ENCODE measurements around the gene OCSTAMP.

The OCSTAMP gene

DNA sequence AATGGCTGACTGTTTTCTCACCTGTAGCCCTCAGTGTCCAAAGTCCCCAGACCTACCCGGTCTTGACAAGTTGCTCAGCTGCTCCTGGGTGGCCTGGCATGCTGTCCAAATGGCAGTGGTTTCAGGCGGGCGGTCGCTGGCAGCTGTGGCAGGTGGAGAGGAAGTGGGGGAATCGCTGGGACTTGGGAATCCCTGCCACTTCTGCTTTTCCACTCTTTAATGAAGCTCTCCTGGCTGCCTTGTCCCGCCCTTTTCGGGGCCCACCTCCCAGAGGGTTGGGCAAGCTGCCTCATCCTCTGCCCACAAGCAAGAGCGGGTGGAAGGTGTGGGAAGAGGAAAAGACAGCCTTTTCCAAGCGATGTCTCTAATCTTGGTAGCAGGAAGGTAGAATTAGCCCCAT, at the start of gene OCSTAMP:
Gene OCSTAMP, minus strand, starts transcription at position 194 of the 400 bp plus-strand sequence. Its CDS starts 94 bp downstream, at position 100.
- no peak for DNase-seq (ENCODE audit: low read depth)

- no peak for DNase-seq (ENCODE audit: low read depth)
Measured at GRCh38 chr20:46599227-46599987, 49.0 kb upstream of the OCSTAMP start.

- DNase-seq (ENCODE audit: low read depth): no peak
Measured at GRCh38 chr20:46595933-46596332, 45.5 kb upstream of the OCSTAMP start.

DNA sequence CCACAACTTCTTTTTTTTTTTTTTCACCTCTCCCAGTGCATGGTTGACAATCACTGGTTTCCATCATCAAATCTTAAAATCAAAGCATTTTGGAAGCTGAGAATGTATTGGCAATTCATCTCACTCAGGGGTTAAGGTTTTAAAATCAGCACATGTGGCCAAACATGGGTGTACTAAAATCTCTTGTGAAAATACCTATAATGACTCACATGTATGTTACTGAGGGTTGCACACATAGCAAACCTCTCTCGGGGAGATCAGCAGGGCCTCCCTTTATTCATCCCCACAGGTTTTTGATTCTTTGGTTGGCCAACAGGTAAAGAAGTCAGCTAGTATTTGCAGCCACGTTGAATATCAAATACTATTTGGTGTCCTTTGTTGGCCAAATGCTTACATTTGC, 44.3 kb upstream of the OCSTAMP start:
- no peak for DNase-seq (ENCODE audit: low read depth)

DNA sequence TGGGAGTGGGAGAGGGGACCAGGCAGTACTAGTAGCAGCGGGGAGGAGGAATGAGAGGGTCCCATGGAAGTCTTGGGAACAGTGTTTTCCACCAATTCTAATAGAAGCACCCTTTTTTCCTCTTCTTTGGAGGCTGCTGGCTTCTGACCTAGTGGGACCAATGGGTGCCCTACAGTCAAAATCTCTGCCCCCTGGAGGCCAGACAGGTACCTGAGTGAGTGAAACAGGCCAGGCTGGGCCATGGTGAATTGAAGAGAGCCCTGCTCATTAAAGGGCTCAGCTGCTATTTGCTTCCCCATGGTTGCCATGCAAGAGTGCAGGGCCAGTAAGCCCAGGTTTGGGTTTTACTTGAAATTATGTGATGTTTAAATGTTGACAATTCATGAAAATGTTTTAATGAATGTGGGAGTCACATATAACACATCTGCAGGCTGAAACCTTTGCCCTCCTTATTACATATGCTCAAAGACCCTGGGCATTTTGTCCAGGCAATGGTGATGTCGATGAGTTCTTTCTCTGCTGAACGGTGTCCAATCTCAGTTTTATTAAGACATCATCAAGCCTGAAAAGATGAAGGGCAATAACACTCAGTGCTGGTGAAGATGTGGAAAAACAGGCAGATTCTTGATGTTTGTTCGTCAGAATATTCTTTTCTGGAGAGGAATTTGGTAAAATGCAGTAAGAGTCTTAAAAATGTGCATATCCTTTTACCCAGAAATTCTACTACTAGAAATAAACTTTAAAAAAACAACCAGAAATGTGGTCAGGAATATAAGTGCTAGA, 42.3 kb upstream of the OCSTAMP start:
- DNase-seq (ENCODE audit: low read depth): no peak

DNA sequence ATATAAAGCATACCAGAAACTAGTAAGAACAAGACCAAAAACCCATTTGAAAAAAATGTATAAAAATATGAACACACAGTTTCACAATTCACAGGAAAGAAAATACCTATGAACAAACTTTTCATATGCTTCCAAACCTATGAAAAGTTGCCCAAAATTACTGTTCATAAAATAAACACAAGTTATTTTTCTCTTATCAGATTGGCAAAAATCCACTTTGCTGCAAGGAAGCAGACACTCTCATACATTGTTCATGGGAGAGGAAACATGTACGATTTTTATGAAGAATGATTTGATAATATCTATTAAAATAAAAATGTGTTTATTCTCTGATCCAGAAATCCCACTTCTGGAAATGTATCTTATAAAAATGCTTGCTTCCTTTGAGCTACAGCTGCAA, 40.0 kb upstream of the OCSTAMP start:
- no peak for DNase-seq (ENCODE audit: low read depth)

DNA sequence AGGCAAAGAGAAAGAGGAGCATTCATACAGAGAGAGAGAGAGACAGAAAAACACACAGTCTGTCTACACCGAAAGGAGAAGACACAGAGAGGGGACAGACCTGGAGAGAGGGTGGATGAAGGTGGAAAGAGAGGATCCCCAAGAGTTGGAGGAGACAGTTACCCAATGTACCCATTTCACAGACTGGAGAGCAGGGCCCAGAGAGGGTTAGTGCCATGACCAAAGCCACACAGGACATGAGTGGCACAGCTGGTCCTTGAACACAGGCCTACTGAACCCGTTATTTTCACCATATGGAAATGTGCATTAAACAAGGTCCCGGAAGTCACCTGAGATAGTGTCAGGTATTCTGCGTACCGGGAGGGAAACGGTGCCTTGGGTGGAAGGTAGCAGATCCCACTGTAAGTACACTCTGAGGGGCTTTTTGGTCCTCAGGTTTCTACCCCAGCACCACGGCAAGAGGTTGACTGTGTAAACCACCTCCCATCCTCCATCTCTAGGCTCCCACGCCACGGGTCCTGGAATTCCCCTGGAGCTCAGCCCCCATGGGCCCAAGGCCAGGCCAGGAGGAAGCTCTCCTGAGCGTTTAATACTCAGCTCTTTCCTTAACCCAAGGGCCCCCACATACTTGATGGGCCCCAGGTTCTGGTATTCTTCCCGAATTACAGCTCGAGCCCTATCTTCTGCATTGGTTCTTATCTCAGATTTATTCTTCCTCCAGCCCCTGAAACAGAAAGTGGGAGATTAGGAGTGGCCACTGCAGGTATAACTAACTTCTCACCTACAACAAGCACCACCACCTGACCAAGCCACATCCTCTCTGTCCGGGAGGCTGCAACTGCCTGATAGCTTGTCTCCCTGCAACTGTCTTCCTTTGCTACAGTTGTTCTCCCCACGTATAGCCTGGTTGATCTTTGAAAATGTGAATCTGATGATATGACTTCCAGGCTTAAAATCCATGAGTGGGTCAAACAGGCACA, 38.4 kb upstream of the OCSTAMP start:
- DNase-seq (ENCODE audit: low read depth): no peak

DNA sequence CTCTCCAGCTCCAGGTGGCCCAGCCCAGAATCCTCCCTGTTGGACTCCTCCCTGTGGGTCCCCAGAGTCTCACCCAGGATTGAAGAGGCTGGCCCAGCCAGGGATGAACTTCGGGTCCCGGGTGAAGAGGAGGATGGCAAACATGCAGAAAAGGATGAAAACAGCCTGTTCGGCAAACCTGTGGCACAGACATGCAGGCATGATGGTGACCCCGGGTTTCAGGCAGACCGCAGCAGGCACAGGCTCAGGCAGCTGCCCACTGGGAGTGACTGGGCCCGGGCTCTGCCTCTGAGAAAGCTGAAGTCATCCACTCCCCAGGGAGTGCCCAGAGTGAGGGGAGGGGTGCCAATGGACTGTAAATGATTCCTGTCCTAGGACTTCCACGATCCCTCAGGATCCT, 37.5 kb upstream of the OCSTAMP start:
- DNase-seq (ENCODE audit: low read depth): no peak

- no peak for DNase-seq (ENCODE audit: low read depth)
Measured at GRCh38 chr20:46586724-46587123, 36.3 kb upstream of the OCSTAMP start.

GRCh38 chr20:46584508-46584907, 34.1 kb upstream of the OCSTAMP start:
- no peak for DNase-seq (ENCODE audit: low read depth)

GRCh38 chr20:46583411-46584214, 33.2 kb upstream of the OCSTAMP start:
- no peak for DNase-seq (ENCODE audit: low read depth)

DNA sequence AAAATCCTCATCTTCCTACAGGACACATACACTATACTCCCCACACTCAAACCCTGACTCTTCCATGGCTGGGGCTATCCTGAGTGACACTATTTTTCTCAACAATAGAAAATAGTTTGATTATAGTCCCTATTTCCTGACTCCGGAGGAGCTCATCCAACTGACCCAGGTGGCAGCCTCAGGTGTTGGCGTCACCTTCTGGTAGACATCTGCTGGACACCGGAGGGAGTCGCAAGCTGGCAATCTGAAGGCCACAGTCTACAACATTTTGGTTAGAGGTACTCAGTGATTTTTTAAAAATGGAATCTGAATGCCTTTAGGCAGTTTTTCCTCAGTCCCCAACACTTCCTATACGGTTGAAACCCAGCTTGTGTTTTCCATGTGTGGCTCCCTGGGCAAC, 32.2 kb upstream of the OCSTAMP start:
- DNase-seq (ENCODE audit: low read depth): no peak

DNA sequence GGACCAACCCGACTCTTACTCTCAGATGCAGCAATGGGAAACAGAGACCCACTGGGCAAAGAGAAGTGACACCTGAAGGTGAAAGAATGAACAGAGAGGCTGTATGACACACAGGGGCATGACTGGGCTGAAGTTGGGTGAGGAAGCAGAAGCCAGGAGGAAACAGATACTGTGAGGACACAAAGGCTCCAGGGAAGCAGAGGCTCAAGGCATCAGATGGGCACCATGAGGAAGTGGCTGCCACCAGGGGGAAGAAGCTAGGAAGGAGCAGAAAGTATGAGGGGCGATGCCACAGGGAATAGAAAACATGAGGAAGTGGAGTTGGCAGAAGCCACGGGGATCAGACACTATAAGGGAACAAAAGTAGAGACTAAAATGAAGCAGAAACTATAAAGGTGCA, 30.9 kb upstream of the OCSTAMP start:
- no peak for DNase-seq (ENCODE audit: low read depth)

GRCh38 chr20:46580613-46581205, 30.3 kb upstream of the OCSTAMP start:
- no peak for DNase-seq (ENCODE audit: low read depth)

DNA sequence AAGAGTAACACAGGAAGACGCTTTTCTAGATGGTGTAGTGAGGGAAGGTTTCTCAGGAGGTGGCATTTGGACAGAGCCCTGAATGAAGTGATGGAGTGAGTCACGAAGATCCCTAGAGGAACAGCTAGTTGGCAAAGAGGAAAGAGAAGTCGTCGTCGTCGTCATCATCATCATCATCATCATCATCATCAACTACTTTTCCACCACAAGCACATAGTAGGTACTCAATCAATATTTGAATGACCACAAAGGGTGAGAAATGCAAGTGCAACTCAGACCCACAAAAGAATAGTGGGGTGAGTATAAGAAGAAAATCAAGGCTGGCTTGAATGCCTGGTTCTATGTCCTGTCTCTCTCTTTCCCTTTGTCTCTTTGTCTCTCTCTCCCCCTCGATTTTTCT, 28.3 kb upstream of the OCSTAMP start:
- DNase-seq (ENCODE audit: low read depth): no peak

GRCh38 chr20:46576774-46577395, 26.4 kb upstream of the OCSTAMP start:
- DNase-seq (ENCODE audit: low read depth): no peak

GRCh38 chr20:46575937-46576461, 25.5 kb upstream of the OCSTAMP start:
- no peak for DNase-seq (ENCODE audit: low read depth)

DNA sequence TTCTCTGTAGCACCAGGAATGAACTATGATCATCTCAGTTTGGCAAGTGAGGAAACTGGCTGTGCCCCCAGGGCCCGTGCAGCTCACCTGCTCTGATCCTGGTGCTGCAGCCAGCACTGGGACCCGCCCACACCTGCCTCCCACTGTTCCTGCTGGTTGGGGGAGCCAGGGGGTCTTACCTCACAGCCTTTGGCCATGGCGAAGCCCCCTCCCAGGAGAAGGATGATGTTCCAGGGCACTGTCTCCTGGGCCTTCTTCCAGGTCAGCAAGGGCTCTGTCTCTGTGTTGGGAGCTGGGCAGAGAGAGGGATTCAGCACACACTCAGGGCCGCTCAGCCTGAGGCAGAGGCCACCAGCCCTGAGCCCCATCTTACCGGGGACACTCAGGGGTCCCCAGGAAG, 24.9 kb upstream of the OCSTAMP start:
- DNase-seq (ENCODE audit: low read depth): no peak

GRCh38 chr20:46573788-46574584, 23.5 kb upstream of the OCSTAMP start:
- DNase-seq (ENCODE audit: low read depth): no peak
